ENCODE data around the gene RASGRF1. TPM values are rescaled to one million over a fixed set of nuclear protein-coding genes. Genes with fewer than 3 reads are reported as not detected.

Gene RASGRF1
- polyA plus RNA-seq, 1 donor from 2014 or later: 11.0 TPM

GRCh38 chr15:78949461-78949860, 141.1 kb downstream of the RASGRF1 start:
- H3K36me3 ChIP-seq (ENCODE audit: insufficient read depth, low read length): no peaks in the 10 kb centered on the region
- H3K79me2 ChIP-seq (replicated peaks; ENCODE audit: insufficient read depth, low read length): no peaks in the 10 kb centered on the region
- no peak overlapping the region for H3K9ac ChIP-seq (ENCODE audit: low read length)
- no peak overlapping the region for H3K27ac ChIP-seq (ENCODE audit: low read length)
- H3K4me2 ChIP-seq (ENCODE audit: low read length): no peak overlapping the region
- H3F3A ChIP-seq (ENCODE audit: insufficient read depth, low read length, poor library complexity, severe bottlenecking): no peaks in the 10 kb centered on the region
- TF ChIP-seq SMC3 (conservative IDR thresholded peaks at IDR 0.05; ENCODE audit: poor library complexity): no peak
- no peak for TF ChIP-seq TAF1 (IDR thresholded peaks at IDR 0.05; ENCODE audit: low read depth)
- TF ChIP-seq POLR2AphosphoS5 (IDR thresholded peaks at IDR 0.05): no peak
- no peak for TF ChIP-seq MXI1 (conservative IDR thresholded peaks at IDR 0.05; ENCODE audit: poor library complexity, severe bottlenecking)
- TF ChIP-seq EZH2 (IDR thresholded peaks at IDR 0.05; ENCODE audit: borderline replicate concordance, insufficient read depth, low read length, poor library complexity, severe bottlenecking): no peak
- TF ChIP-seq CTCF (IDR thresholded peaks at IDR 0.05; ENCODE audit: poor library complexity, severe bottlenecking): no peak
- TF ChIP-seq EP300 (conservative IDR thresholded peaks at IDR 0.05; ENCODE audit: poor library complexity, severe bottlenecking): no peak
- no peak for TF ChIP-seq REST (IDR thresholded peaks at IDR 0.05; ENCODE audit: borderline replicate concordance)
- no peak for TF ChIP-seq RAD21 (conservative IDR thresholded peaks at IDR 0.05)
- no peak overlapping the region for H2AFZ ChIP-seq (ENCODE audit: low read depth, low read length)
- no peaks in the 10 kb centered on the region for H4K20me1 ChIP-seq (ENCODE audit: insufficient read depth)
- H3K9me2 ChIP-seq (ENCODE audit: insufficient read depth, low read length): no peaks in the 10 kb centered on the region
- H3K4me3 ChIP-seq (ENCODE audit: low read length): no peak overlapping the region
- no peaks in the 10 kb centered on the region for H3K9me3 ChIP-seq (ENCODE audit: low read length)
- peaks cover 12% of the 10 kb centered on the region for H3K27me3 ChIP-seq (ENCODE audit: insufficient read depth, low read depth, low read length)

GRCh38 chr15:78947506-78947905, 143.1 kb downstream of the RASGRF1 start:
- Histone ChIP-seq H3K36me3 (ENCODE audit: insufficient read depth, low read length) (no peaks in the 10 kb centered on the region), H3K4me3 (ENCODE audit: low read length) (no peak overlapping the region), H3K4me2 (ENCODE audit: low read length) (no peak overlapping the region), H3K9ac (ENCODE audit: low read length) (no peak overlapping the region), H3K9me2 (ENCODE audit: insufficient read depth, low read length) (no peaks in the 10 kb centered on the region), H4K20me1 (ENCODE audit: insufficient read depth) (no peaks in the 10 kb centered on the region), H3K9me3 (ENCODE audit: low read length) (no peaks in the 10 kb centered on the region), H3F3A (ENCODE audit: insufficient read depth, low read length, poor library complexity, severe bottlenecking) (no peaks in the 10 kb centered on the region), H3K79me2 (replicated peaks; ENCODE audit: insufficient read depth, low read length) (no peaks in the 10 kb centered on the region), H3K27ac (ENCODE audit: low read length) (no peak overlapping the region), H3K27me3 (ENCODE audit: insufficient read depth, low read depth, low read length) (peaks cover 21% of the 10 kb centered on the region), H2AFZ (ENCODE audit: low read depth, low read length) (no peak overlapping the region)
- TF ChIP-seq CTCF (IDR thresholded peaks at IDR 0.05; ENCODE audit: poor library complexity, severe bottlenecking) (no peak), MXI1 (conservative IDR thresholded peaks at IDR 0.05; ENCODE audit: poor library complexity, severe bottlenecking) (no peak), RAD21 (conservative IDR thresholded peaks at IDR 0.05) (no peak), SMC3 (conservative IDR thresholded peaks at IDR 0.05; ENCODE audit: poor library complexity) (no peak), TAF1 (IDR thresholded peaks at IDR 0.05; ENCODE audit: low read depth) (no peak), POLR2AphosphoS5 (IDR thresholded peaks at IDR 0.05) (no peak), EP300 (conservative IDR thresholded peaks at IDR 0.05; ENCODE audit: poor library complexity, severe bottlenecking) (no peak), REST (IDR thresholded peaks at IDR 0.05; ENCODE audit: borderline replicate concordance) (no peak), EZH2 (IDR thresholded peaks at IDR 0.05; ENCODE audit: borderline replicate concordance, insufficient read depth, low read length, poor library complexity, severe bottlenecking) (no peak)

All from neural cell (in vitro differentiated cells).